CD4-positive, alpha-beta T cell treated with Interleukin-4 for 1 hour (primary cell): ENCODE data around the gene P2RX4.
A peak's percentile ranks its signal among the peaks of the same experiment; 100 is the strongest.
"Not testable (repeated sequence)": the region's sequence is repeated elsewhere in the genome, so short reads cannot be mapped to it uniquely, and the experiment has no call there.

ENCODE experiments used
- DNase-seq, 2 donors: peaks; one replicate each; pipeline ENCODE4 v3.0.0-alpha.2; 2020 to 2022

P2RX4 gene

DNA sequence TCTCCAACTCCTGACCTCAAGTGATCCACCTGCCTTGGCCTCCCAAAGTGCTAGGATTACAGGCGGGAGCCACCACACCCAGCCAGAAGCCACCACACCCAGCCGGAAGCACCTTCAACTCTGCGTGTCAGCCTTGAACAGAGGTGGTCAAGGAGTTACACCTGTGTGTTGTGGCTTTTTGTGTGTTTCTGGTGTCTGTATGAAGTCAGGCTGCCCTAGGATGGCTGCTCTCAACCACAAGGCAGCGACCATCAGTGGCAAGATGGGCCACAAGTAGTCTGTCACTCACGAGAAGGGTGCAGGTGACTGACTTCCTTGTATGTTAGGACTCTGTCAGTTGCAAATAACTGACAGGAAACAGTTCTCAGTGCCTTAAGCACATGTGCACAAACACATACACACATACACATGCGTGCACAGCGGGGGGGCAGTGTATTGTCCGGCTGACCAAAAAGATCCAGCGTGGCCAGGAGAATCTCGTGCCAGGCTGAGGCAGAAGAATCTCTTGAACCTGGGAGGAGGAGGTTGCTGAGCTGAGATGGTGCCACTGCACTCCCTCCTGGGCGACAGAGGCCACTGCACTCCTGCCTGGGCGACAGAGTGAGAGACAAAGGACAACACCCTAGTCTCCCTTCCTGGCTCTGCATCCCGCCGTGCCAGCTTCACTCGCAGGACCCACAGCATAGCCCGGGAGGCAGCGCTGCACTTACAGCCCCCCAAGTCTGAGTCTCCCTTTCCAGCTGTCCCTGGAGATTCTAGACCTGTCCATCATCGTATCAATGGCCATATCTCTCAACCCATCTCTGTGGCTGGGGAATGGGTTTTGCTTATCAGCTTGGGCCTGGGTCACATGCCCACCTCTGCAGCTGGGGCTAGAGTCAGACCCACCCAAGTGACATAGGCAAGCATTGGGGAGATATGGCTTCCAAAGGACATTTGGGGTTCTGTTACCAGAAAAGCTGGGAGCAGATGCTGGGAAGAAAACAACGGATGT lies 13.7 kb downstream of the P2RX4 start:
- peak; percentile 46 to 58 for DNase-seq

DNA sequence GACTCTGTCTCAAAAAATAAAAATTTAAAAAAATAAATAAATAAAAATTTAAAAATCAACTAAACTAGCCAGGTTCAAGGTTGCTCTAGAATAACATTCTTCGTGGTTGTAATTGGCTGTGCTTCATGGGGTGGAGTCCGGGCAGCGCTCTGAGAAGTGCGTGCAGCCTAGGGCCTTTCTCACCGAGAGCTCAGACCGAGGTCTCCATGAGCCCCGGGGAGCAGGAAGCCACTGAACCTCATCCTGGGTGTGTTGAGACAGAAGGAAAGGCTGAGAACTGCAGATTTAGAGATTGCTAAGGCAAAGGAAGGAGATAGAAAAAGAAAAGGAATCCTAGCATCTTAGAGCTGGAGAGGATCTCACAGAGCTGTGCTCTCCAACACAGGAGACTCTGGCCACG lies 14.7 kb downstream of the P2RX4 start:
- DNase-seq: peak in 1 of 2 donors; percentile 54

DNA sequence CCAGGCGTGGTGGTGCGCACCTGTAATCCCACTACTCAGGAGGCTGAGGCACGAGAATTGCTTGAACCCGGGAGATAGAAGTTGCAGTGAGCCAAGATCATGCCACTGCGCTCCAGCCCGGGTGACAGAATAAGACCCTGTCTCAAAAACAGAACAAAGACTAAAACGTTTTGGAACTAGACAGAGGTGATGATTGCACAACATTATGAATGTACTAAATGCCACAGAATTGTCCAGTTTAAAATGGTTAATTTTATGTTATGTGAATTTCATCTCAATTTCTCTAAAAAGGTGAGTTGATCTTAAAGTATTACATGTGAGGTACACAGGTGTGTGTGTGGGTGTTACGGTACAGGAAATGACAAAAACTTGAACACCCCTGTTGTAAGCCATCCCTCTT lies 16.5 kb downstream of the P2RX4 start:
- no peak for DNase-seq

DNA sequence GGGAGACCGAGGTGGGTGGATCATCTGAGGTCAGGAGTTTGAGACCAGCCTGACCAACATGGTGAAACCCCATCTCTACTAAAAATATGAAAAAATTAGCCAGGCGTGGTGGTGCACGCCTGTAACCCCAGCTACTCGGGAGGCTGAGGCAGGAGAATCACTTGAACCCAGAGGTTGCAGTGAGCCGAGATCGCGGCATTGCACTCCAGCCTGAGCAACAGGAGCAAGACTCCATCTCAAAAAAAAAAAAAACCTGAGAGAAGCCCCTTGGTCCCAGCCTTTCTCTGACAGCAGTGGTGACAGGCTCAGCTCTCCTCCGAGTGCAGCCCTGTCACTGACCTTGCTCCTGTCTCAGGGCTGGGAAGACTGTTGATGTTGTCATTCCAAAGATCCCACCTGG lies 16.9 kb downstream of the P2RX4 start:
- DNase-seq: not testable (repeated sequence)

DNA sequence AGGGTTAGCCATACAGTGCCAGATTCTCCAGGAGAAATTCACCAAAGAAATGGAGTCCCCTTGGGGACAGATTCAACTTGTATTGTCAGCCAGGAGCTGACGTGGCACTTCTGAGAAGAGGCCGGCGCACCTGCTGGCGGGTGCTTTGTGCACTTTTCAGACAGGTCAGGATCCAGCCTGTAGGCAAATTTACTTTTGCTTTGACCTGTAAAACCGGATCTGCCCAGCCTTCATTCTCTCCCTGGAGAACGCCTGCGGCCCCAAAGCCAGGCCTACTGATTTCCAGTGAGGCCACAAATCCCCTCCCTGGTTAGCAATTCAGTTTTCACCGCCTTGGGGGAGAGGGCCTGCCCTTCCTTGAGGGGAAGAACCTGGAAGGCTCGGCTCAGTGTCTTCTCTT lies 17.4 kb downstream of the P2RX4 start:
- peak in 1 of 2 donors; percentile 29 for DNase-seq

DNA sequence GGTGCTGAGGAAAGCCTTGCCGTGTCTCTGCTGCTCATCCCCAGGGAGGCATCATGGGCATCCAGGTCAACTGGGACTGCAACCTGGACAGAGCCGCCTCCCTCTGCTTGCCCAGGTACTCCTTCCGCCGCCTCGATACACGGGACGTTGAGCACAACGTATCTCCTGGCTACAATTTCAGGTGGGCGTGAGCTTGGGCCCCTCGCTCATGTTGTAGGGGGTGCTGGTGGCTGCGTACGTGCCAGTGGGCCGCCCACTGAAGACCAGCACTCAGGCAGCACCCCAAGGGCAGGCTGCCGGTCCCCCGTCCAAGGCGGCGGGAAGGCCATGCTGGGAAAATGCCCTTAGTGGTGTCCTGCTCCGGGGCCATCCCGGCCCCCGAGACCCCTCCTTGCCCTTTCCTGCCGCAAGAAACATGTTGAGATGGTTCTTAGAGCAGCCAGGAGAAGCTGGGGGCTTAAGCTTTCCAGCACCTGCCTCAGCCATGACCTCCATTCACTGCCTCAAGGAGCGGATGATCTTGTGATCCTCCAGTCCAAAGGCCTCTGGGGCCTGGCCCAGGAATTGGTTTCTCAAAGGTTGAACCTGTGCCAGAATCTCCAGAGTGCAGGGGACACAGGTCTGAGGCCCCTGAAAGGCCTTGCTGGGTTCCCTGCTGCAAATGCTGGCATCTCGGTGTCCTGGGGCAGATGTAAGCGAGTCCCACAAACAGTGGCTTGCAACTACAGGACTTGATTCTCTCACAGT lies 19.2 kb downstream of the P2RX4 start:
- no peak for DNase-seq

DNA sequence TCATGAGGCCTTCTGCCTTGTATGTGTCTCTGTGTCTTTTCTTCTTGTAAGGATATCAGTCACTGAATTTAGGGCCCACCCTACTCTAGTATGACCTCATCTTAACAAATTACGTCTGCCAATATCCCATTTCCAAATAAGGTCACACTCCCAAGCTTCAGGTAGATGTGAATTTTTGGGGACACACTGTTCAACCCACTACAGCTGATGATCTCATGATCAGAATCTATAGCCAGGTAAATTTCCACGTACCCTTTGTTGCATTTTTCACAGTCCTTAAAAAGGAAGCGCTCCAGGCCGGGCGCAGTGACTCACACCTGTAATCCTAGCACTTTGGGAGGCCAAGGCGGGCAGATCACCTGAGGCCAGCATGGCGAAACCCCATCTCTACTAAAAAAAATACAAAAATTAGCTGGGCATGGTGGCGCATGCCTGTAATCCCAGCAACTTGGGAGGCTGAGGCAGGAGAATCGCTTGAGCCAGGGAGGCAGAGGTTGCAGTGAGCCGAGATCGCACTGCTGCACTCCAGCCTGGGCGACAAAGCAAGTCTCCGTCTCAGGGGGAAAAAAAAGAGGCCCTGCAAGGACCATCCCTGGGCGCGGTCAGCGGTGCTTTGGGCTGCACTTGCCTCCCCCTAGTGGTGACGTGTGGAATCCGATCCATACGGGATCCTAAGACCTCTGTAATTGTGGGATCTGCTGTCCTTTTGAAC lies 20.1 kb downstream of the P2RX4 start:
- DNase-seq: peak; percentile 61 to 67

DNA sequence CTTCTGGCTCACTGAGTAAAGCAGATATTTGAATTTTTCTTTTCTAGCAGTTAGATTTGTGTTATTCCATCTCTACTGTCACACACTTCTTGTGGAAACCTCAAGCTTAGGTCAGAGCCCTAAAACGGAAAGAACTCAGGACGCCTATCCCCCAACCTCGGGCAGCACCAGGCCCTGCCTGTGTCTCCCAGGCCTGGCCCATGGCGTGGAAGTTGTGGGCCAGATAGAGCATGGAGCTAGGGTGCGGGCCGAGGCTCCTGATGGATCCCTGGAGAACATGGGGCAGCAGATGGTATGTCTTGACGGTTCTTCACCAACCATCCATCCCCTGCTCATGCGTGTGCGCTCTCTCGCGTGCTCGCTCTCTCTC lies 20.6 kb downstream of the P2RX4 start:
- no peak for DNase-seq

DNA sequence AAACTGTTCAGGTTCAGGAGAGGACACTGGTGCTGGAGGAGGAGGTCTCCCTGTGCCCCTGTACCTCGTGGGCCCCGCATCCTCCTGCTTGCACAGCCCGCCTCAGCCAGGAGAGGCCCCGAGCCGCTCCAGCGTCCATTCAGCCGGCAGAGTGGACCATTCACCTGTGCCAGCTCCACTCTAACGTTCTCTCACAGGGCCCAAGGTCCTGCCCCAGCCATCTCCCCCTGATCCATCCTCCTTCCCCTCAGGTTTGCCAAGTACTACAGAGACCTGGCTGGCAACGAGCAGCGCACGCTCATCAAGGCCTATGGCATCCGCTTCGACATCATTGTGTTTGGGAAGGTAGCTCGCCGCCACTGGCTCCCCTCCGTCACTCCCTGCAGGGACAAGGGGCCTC lies 22.2 kb downstream of the P2RX4 start:
- no peak for DNase-seq

DNA sequence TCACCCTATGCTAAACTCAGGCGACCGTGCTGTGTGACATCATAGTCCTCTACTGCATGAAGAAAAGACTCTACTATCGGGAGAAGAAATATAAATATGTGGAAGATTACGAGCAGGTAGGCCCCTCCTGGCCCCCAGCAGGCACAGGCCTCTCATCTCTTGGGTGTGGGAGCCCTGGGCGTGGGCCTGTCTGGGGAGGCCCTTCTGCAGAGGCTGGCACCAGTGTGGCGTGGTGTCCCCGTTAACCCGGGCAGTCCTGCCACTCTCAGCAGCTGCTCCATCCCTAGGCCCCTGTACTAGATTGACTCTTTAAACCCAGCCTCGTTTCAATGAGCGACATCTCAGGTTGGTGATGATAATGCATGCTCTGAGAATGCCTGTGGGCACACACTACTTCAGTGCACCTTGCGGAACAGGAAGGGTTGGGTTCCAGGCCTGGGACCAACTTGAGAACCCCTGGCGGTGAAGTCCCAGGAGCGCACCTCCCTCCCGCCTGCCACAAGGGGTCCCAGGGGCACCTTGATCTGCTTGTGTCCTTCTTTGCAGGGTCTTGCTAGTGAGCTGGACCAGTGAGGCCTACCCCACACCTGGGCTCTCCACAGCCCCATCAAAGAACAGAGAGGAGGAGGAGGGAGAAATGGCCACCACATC lies 23.2 kb downstream of the P2RX4 start:
- DNase-seq: no peak

DNA sequence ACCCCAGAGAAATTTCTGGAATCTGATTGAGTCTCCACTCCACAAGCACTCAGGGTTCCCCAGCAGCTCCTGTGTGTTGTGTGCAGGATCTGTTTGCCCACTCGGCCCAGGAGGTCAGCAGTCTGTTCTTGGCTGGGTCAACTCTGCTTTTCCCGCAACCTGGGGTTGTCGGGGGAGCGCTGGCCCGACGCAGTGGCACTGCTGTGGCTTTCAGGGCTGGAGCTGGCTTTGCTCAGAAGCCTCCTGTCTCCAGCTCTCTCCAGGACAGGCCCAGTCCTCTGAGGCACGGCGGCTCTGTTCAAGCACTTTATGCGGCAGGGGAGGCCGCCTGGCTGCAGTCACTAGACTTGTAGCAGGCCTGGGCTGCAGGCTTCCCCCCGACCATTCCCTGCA lies 23.7 kb downstream of the P2RX4 start:
- no peak for DNase-seq

DNA sequence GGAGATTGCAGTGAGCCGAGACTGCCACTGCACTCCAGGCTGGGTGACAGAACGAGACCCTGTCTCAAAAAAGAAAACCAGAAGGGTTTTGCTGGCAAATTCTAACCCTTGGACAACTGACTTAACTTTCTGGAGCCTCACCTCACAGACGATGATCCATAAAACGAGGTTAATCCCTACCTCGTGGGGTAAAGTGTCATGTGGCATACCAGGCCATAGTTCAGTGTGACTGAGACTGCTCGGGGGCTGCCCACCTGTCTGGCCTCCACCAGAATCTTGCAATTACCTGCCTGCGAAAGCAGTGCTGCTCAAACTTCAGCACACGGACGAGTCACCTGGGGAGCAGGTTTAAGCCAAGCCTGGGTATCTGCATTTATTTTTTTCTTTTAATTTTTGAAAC lies 26.8 kb downstream of the P2RX4 start:
- no peak for DNase-seq

DNA sequence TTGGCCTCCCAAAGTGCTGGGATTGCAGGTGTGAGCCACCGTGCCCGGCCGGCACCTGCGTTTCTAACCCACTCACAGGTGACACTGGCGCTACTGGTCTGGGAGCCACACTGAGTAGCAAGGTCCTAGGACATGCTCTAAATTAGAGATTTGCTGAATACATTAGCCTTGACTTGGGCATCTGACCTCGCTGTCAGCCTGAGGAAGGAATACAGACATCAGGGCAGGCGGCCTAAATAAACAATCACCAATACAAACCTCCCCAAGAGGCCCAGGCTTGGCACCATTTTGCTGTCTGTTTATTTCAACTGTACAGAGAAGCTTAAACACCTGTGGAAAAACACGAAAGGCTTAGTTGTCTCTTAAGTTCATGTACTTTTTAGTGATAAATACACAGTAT lies 27.5 kb downstream of the P2RX4 start:
- no peak for DNase-seq

DNA sequence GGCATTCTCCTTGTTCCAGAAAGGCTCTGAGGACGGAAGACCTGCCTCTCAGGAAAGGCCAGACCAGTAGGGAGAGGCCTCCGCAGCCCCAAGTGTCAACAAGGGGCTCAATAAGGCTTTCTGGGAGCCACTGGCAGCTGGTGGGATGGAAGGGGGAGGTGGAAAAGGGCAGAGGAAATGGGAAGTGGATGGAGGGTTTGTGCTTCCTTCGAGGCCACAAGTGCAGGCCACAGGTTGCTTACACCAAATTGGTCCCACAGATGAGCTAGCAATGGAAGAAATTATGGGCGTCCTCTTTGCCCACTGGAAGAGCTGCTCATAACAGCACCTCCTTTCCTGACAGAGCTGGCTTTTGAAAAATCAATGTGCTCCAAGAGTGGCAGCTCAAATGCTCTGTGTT lies 28.2 kb downstream of the P2RX4 start:
- DNase-seq: no peak

DNA sequence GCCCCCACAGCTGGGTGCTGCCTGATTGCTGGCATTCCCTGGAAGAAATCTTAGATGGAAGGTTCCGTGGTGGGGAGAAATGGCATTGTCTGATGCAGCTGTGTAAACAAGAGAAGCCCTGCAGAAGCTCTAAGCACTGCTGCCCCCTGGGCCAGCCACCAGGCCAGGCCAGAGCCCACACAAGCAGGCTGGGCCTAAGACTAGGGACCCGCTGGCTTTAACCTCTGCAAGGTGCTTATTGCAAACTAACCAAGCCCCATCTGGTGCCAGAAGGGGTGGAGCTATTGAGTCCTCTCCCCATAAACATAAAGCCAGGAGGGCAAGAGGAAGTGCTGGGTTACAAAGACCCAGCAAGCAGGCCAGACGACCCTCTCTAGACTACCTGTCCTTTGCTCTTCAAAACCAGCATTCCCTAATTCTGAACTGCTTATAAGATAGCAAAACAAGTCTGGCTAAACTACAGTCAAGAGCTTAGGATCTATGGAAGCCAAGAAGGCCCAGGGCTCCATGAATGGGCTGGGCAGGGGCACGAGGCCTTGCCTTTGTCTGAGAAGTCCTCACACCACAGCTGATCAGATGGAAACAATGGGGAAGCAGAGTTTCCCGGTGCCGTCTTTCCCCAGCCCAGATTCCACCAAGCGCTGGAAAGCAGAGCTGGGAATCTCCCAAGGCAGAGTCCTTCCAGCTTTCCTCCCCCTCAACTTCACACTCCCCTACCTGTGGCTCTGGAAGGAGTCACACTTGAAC lies 28.8 kb downstream of the P2RX4 start:
- no peak for DNase-seq

DNA sequence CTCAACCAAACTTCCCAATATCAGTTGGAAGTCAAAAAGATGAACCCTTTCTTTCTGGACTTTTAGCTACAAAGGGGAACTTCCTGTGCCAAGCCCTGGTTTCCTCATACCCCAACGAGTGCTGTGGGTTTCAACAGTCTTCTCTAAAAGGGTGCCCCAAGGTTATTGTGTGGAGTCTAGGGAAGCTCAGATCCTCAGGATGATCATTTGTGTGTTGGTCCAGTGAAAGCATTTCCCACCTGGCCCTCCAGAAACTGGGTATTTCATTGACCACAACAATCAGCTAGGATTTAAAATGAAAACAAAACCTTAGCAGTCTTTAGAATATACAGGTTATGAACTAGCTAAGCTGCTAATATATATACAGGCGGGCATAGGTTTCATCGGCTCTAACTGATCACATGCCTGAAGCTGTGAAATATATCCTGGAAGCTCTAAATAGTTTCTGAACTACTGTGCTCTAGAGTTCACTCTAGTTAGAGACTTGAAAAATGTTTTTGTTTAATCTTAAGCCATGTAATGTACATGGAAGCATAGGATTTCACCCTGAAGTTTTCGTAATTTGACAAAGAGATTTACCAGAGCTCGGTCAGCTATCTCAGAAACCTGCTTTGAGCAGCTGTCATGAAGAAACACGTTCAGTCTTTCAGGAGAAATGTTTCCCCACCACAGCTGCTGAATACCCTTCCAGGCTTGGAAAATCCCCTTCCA lies 29.6 kb downstream of the P2RX4 start:
- peak in 1 of 2 donors; percentile 35 for DNase-seq

DNA sequence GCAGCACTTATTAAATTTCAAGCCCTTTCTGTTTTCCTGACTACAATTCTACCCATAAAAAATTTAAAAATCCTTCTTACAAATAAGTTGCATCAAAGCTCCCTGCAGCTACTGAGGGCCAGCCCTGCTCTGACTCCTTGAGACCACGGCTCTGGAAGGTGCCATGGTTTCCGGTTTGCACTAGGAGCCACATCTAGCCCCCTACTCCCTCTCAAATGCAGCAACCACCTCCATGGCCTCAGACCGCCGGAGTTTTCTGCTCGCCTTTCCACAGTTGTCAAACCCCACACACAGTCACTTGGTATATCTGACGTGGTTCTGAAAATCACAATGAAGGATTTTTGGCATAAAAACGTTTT lies 30.1 kb downstream of the P2RX4 start:
- no peak for DNase-seq

DNA sequence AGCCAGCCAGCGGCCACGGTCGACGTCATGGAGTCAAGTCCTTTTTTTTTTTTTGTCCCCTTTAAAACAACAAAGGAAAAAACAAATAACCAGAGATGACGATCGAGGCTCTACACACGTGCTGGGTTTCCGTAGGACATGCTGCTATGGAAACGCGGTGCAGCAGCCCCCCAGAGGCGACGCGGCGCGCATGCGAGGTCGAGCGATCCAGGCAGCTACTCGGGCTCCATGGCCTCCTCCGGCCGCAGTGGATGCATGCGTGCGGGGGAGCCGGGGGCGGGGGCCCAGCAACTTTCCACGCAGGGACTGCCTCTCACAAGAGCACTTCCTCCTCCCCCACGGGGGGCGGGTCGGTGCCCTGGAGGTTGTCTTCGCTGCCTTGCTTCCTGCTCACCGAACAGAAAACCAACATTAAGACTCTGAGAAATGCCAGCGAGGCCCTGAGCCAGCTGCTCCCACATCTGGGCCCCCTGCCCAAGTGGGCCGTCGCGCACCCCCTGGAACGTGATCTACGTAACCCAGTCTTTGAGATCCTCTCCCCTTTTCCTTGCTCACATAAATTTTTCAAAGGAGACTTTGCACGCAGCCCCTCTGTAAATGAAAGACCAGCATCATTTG lies 30.7 kb downstream of the P2RX4 start:
- peak; percentile 93 to 95 for DNase-seq

DNA sequence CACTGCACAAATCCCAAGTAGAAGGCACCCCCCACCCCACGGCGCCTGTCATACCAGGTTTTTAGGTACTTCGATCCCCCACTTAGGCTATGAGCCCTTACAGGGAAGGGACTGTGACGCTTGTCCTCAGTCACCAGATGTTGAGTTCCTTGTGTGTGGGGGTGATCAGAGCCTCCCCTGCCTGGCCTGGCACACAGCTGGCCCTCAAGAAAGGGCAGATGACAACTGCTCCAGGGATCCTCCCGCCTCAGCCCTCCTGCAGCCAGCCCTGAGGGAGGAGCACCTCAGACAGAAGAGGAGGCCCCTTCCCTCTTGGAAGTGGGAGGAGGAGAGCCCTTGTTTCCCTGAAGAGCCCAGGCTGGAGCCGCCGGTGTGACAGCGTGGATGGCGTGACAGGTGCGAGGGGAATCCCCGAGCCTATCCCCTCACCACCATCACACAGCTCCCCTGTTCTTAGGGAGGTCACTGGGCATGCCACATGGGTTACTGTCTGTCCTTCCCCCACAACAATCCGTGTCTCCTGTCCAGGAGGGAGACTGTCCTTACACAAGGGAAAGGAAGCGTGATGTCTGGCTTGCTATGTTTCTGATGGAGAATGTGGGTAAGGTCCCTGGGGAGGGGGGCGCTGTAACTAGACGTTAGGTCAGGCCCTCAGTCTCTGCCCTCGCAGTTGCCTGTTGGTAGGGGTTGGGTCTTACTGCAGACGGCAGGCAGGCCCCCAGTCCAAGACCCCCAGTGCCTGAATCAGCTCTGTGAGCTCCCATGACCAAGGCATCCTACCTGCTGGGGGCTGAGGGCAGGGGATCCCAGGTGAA lies 31.4 kb downstream of the P2RX4 start:
- no peak for DNase-seq

DNA sequence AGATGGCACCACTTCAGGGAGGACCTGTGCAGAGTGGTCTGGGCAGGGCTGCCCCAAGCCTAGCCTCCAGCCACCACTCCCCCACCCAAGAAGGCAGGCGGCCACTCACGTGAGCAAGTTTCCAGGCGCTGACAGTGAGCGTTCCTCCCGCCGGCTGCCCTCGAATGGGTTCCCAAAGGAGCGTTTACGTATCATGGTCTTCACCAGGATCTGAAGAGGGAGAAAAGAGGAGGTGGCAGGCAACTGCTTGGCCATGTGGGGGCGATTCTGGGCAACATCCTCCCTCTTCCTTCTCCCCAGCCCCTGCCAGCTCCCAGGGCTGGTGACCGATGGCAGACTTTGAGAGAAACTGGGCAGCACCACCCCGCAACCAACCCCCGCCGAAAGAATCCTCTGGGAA lies 35.1 kb downstream of the P2RX4 start:
- DNase-seq: no peak
